Suprapubic skin (tissue), 3 donors: ENCODE measurements around the gene MRAP2.

Source experiments
- POLR2A ChIP-seq, 2 donors: fragments of 450-650 bp; IDR thresholded peaks; one replicate each; pipeline ENCODE4 v1.6.1; 2017; ENCODE audit warnings: antibody characterized with exemption in 2 of 2, mild to moderate bottlenecking in 2 of 2, moderate library complexity in 2 of 2
- TF ChIP-seq, protein P1 (sequence below), 2 donors: fragments of 200-600 bp in 1 of 2; fragments of 450-650 bp in 1 of 2; sonication (generic) in 1 of 2; IDR thresholded peaks; one replicate each; pipeline ENCODE4 v1.5.1; 2016 to 2019; ENCODE audit warnings: antibody characterized with exemption in 2 of 2, mild to moderate bottlenecking in 1 of 2, moderate library complexity in 1 of 2

DNA sequence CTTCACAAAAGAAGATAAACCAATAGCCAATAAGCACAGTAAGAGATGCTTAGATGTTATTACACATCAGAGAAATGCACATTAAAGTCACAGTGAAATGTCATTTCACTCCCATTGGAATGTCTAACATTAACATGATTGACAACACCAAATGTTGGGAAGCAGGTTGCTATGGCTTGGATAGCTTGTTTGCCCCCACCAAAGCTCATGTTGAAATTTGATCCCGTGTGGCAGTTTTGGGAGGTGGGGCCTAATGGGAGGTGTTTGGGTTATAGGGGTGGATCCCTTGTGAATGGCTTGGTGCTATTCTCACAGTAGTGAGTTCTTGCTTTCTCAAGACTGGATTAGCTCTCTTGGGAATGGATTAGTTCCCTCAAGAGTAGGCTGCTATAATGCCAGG, 44.8 kb downstream of the MRAP2 start:
- TF ChIP-seq, protein P1, sequence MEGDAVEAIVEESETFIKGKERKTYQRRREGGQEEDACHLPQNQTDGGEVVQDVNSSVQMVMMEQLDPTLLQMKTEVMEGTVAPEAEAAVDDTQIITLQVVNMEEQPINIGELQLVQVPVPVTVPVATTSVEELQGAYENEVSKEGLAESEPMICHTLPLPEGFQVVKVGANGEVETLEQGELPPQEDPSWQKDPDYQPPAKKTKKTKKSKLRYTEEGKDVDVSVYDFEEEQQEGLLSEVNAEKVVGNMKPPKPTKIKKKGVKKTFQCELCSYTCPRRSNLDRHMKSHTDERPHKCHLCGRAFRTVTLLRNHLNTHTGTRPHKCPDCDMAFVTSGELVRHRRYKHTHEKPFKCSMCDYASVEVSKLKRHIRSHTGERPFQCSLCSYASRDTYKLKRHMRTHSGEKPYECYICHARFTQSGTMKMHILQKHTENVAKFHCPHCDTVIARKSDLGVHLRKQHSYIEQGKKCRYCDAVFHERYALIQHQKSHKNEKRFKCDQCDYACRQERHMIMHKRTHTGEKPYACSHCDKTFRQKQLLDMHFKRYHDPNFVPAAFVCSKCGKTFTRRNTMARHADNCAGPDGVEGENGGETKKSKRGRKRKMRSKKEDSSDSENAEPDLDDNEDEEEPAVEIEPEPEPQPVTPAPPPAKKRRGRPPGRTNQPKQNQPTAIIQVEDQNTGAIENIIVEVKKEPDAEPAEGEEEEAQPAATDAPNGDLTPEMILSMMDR (IDR thresholded peaks at IDR 0.05): no peak
- TF ChIP-seq POLR2A (IDR thresholded peaks at IDR 0.05): no peak
